HG02610 (cell line): Measurements from ENCODE around the gene HOXA11.

Source experiments
- ATAC-seq: cut with Tn5 transposase; IDR thresholded peaks from one replicate; pipeline ENCODE4 v1.9.1; 2021; ENCODE audit warnings: mild to moderate bottlenecking, moderate library complexity; ENCODE audit not compliant: unreplicated experiment

The HOXA11 gene

GRCh38 chr7:27148756-27149641, 36.0 kb downstream of the HOXA11 start:
- ATAC-seq, result no peak

GRCh38 chr7:27148031-27148755, 36.8 kb downstream of the HOXA11 start:
- no peak for ATAC-seq

- ATAC-seq, result no peak
Observed at GRCh38 chr7:27147199-27148030, 37.6 kb downstream of the HOXA11 start, which contains the start of gene HOXA6. HOXA6 (minus strand) TSS chr7:27147774; CDS start chr7:27147749, 25 bp downstream.

- no peak for ATAC-seq
Observed at GRCh38 chr7:27146491-27147198, 38.4 kb downstream of the HOXA11 start.

- ATAC-seq, result no peak
Observed at GRCh38 chr7:27145914-27146412, 39.1 kb downstream of the HOXA11 start.

GRCh38 chr7:27145165-27145913, 39.7 kb downstream of the HOXA11 start:
- ATAC-seq, result no peak

GRCh38 chr7:27144781-27145164, 40.3 kb downstream of the HOXA11 start:
- no peak for ATAC-seq

GRCh38 chr7:27143950-27144780, 40.9 kb downstream of the HOXA11 start:
- ATAC-seq, result no peak

- no peak for ATAC-seq
Observed at GRCh38 chr7:27143023-27143949, 41.7 kb downstream of the HOXA11 start, which contains the start of gene HOXA5. HOXA5 (minus strand) TSS chr7:27143681; CDS start chr7:27143607, 74 bp downstream.

- no peak for ATAC-seq
Observed at GRCh38 chr7:27142580-27143022, 42.4 kb downstream of the HOXA11 start.

GRCh38 chr7:27141923-27142579, 43.0 kb downstream of the HOXA11 start:
- no peak for ATAC-seq

GRCh38 chr7:27141137-27141922, 43.7 kb downstream of the HOXA11 start:
- no peak for ATAC-seq

- ATAC-seq, result no peak
Observed at GRCh38 chr7:27140126-27140857, 44.7 kb downstream of the HOXA11 start.

GRCh38 chr7:27139334-27140125, 45.5 kb downstream of the HOXA11 start:
- ATAC-seq, result no peak

GRCh38 chr7:27138985-27139333, 46.1 kb downstream of the HOXA11 start:
- ATAC-seq, result no peak
